Measurements from ENCODE around the gene MYOCD.

MYOCD gene

GRCh38 chr17:12800855-12801365 lies 135.2 kb downstream of the MYOCD start:
- Histone ChIP-seq H3K4me1 (ENCODE audit: control insufficient read depth, insufficient read depth, low read length) (peaks cover 11% of the 10 kb centered on the region), H3K27ac (ENCODE audit: extremely low read depth, low read depth, low read length) (no peak overlapping the region), H3K4me3 (ENCODE audit: low read depth, low read length) (no peak overlapping the region), H3K9me3 (ENCODE audit: control insufficient read depth, insufficient read depth, low read depth, low read length) (peaks cover 3% of the 10 kb centered on the region), H3K36me3 (ENCODE audit: control insufficient read depth in 2 of 2, insufficient read depth in 1 of 2, low read length in 2 of 2) (no peaks in the 10 kb centered on the region)
- ChIA-PET POLR2A (no interaction called here), CTCF (no interaction called here)
- TF ChIP-seq ZNF600 (tag by site-specific recombination; IDR thresholded peaks at IDR 0.05) (no peak), GLI4 (tag by site-specific recombination; IDR thresholded peaks at IDR 0.05) (no peak), PRDM4 (tag by site-specific recombination; IDR thresholded peaks at IDR 0.05) (no peak), ZNF248 (tag by site-specific recombination; IDR thresholded peaks at IDR 0.05) (no peak)

GRCh38 chr17:12806630-12807029 lies 140.9 kb downstream of the MYOCD start:
- CTCF ChIA-PET = no interaction called here
- H3K4me1 ChIP-seq (ENCODE audit: control insufficient read depth, insufficient read depth, low read length) = peaks cover 6% of the 10 kb centered on the region
- TF ChIP-seq ZNF549 (tag by site-specific recombination; IDR thresholded peaks at IDR 0.05) (peak; percentile 97), ZNF660 (tag by site-specific recombination; IDR thresholded peaks at IDR 0.05) (no peak), OSR2 (tag by site-specific recombination; IDR thresholded peaks at IDR 0.05) (no peak)
- POLR2A ChIA-PET = no interaction called here
- H3K36me3 ChIP-seq (ENCODE audit: control insufficient read depth in 2 of 2, insufficient read depth in 1 of 2, low read length in 2 of 2) = no peaks in the 10 kb centered on the region
- peaks cover 2% of the 10 kb centered on the region for H3K9me3 ChIP-seq (ENCODE audit: control insufficient read depth, insufficient read depth, low read depth, low read length)
- H3K27ac ChIP-seq (ENCODE audit: extremely low read depth, low read depth, low read length) = no peak overlapping the region
- H3K4me3 ChIP-seq (ENCODE audit: low read depth, low read length) = no peak overlapping the region

GRCh38 chr17:12808723-12809122 lies 143.0 kb downstream of the MYOCD start:
- no peaks in the 10 kb centered on the region for H3K4me1 ChIP-seq (ENCODE audit: control insufficient read depth, insufficient read depth, low read length)
- H3K9me3 ChIP-seq (ENCODE audit: control insufficient read depth, insufficient read depth, low read depth, low read length) = peaks cover 2% of the 10 kb centered on the region
- 0 out of 2 replicates have a peak, but pooled peaks have one; percentile 4 for TF ChIP-seq ZNF585B (tag by site-specific recombination; IDR thresholded peaks at IDR 0.05)
- TF ChIP-seq FEZF1 (tag by site-specific recombination; IDR thresholded peaks at IDR 0.05) = no peak
- ChIA-PET CTCF (no interaction called here), POLR2A (no interaction called here)
- no peak overlapping the region for H3K4me3 ChIP-seq (ENCODE audit: low read depth, low read length)
- no peak overlapping the region for H3K27ac ChIP-seq (ENCODE audit: extremely low read depth, low read depth, low read length)
- no peaks in the 10 kb centered on the region for H3K36me3 ChIP-seq (ENCODE audit: control insufficient read depth in 2 of 2, insufficient read depth in 1 of 2, low read length in 2 of 2)

GRCh38 chr17:12812877-12813276 lies 147.2 kb downstream of the MYOCD start:
- ChIA-PET CTCF (interaction anchor here (0.8 kb wide), 1 partner anchor 190 kb away, joined by 3 read pairs; no protein-coding TSS in a partner anchor), POLR2A (no interaction called here)

More at GRCh38 chr17:12812877-12813276, 147.2 kb downstream of the MYOCD start:
- no peak overlapping the region for H3K4me3 ChIP-seq (ENCODE audit: low read depth, low read length)
- TF ChIP-seq ZNF23 (tag by site-specific recombination; IDR thresholded peaks at IDR 0.05; ENCODE audit: borderline replicate concordance) (no peak), ZNF518A (tag by site-specific recombination; conservative IDR thresholded peaks at IDR 0.05; ENCODE audit: low read depth) (no peak), ZNF10 (tag by site-specific recombination; IDR thresholded peaks at IDR 0.05) (no peak), ZNF626 (tag by site-specific recombination; IDR thresholded peaks at IDR 0.05) (no peak), ZNF202 (tag by site-specific recombination; IDR thresholded peaks at IDR 0.05; ENCODE audit: borderline replicate concordance) (no peak), ZNF302 (tag by site-specific recombination; IDR thresholded peaks at IDR 0.05; ENCODE audit: low read depth) (no peak), ZBTB20 (tag by site-specific recombination; IDR thresholded peaks at IDR 0.05) (no peak), ZNF292 (tag by site-specific recombination; IDR thresholded peaks at IDR 0.05; ENCODE audit: borderline replicate concordance, low read depth) (no peak), ATF2 (tag by site-specific recombination; IDR thresholded peaks at IDR 0.05; ENCODE audit: low read depth) (no peak), ZNF555 (tag by site-specific recombination; conservative IDR thresholded peaks at IDR 0.05) (no peak)
- H3K36me3 ChIP-seq (ENCODE audit: control insufficient read depth in 2 of 2, insufficient read depth in 1 of 2, low read length in 2 of 2) = no peaks in the 10 kb centered on the region
- no peaks in the 10 kb centered on the region for H3K4me1 ChIP-seq (ENCODE audit: control insufficient read depth, insufficient read depth, low read length)
- H3K27ac ChIP-seq (ENCODE audit: extremely low read depth, low read depth, low read length) = no peak overlapping the region
- no peaks in the 10 kb centered on the region; the same call in 1 of the 2 replicates for H3K9me3 ChIP-seq (ENCODE audit: control insufficient read depth, insufficient read depth, low read depth, low read length)
